C4-2B (cell line): ENCODE results near the gene TRRAP.

Experiments
- H3K27ac ChIP-seq: fragments of 450-650 bp; 2 replicates; pipeline ENCODE4 v1.5.1; 2017
- CTCF ChIP-seq: fragments of 450-650 bp; conservative IDR thresholded peaks from 2 replicates; pipeline ENCODE4 v1.5.1; 2017; ENCODE audit warnings: mild to moderate bottlenecking
- ZFX ChIP-seq: fragments of 450-650 bp; IDR thresholded peaks from 2 replicates; pipeline ENCODE4 v1.6.1; 2017

The TRRAP gene

GRCh38 chr7:99012722-99013121 is 134.4 kb downstream of the TRRAP start:
- no peak overlapping the region for H3K27ac ChIP-seq
- no peak for TF ChIP-seq ZFX
- TF ChIP-seq CTCF: no peak

GRCh38 chr7:99013266-99014112 is 135.2 kb downstream of the TRRAP start:
- H3K27ac ChIP-seq: no peak overlapping the region
- TF ChIP-seq CTCF (no peak), ZFX (no peak)

- H3K27ac ChIP-seq: no peak overlapping the region
- no peak for TF ChIP-seq CTCF
- no peak for TF ChIP-seq ZFX
These were observed 136.0 kb downstream of the TRRAP start for GRCh38 chr7:99014113-99014985.

- TF ChIP-seq CTCF (no peak), ZFX (no peak)
- H3K27ac ChIP-seq: no peak overlapping the region
These were observed 137.9 kb downstream of the TRRAP start for GRCh38 chr7:99016196-99016595.

GRCh38 chr7:99019523-99020412 is 141.4 kb downstream of the TRRAP start:
- TF ChIP-seq CTCF (no peak), ZFX (no peak)
- H3K27ac ChIP-seq: no peak overlapping the region

GRCh38 chr7:99020413-99020715 is 142.0 kb downstream of the TRRAP start:
- no peak for TF ChIP-seq CTCF
- no peak for TF ChIP-seq ZFX
- H3K27ac ChIP-seq: no peak overlapping the region
